ENCODE results near the gene ZBBX. TPM values are rescaled to one million over a fixed set of nuclear protein-coding genes. Genes with fewer than 3 reads are reported as not detected.

ZBBX gene
- total RNA-seq, 1 donor from 2014 or later, result 1.3 TPM

Other genes with a start within 250 kb of the ZBBX start
- gene SERPINI2, start 93.7 kb upstream of the ZBBX start, total RNA-seq, result not detected in 2 replicates

All from renal cortical epithelial cell (primary cell).